Measurements from ENCODE around the gene EIF6.

- TF ChIP-seq, protein P1, sequence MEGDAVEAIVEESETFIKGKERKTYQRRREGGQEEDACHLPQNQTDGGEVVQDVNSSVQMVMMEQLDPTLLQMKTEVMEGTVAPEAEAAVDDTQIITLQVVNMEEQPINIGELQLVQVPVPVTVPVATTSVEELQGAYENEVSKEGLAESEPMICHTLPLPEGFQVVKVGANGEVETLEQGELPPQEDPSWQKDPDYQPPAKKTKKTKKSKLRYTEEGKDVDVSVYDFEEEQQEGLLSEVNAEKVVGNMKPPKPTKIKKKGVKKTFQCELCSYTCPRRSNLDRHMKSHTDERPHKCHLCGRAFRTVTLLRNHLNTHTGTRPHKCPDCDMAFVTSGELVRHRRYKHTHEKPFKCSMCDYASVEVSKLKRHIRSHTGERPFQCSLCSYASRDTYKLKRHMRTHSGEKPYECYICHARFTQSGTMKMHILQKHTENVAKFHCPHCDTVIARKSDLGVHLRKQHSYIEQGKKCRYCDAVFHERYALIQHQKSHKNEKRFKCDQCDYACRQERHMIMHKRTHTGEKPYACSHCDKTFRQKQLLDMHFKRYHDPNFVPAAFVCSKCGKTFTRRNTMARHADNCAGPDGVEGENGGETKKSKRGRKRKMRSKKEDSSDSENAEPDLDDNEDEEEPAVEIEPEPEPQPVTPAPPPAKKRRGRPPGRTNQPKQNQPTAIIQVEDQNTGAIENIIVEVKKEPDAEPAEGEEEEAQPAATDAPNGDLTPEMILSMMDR (conservative IDR thresholded peaks at IDR 0.05), result no peak
- no peak for TF ChIP-seq ZFX (IDR thresholded peaks at IDR 0.05)
Measured at GRCh38 chr20:35325401-35325800, 40.8 kb upstream of the EIF6 start.
